ENCODE measurements around the gene TAF12.

TAF12 gene

GRCh38 chr1:28631713-28632112, 11.2 kb downstream of the TAF12 start:
- Histone ChIP-seq H3K36me3 (replicated peaks; ENCODE audit: low read depth, low read length) (no peaks in the 10 kb centered on the region), H3K4me2 (ENCODE audit: low read length) (no peak overlapping the region), H3K27me3 (ENCODE audit: low read depth, low read length) (no peaks in the 10 kb centered on the region), H3K4me1 (ENCODE audit: low read length) (peaks cover 9% of the 10 kb centered on the region), H4K20me1 (ENCODE audit: insufficient read depth, low read length) (no peaks in the 10 kb centered on the region), H3K79me2 (ENCODE audit: low read length) (no peaks in the 10 kb centered on the region), H3K9me3 (ENCODE audit: insufficient read depth, low read length) (no peaks in the 10 kb centered on the region), H3K4me3 (ENCODE audit: low read length) (no peak overlapping the region), H3K9ac (ENCODE audit: low read length) (no peak overlapping the region), H2AFZ (ENCODE audit: low read depth, low read length) (no peak overlapping the region), H3K27ac (ENCODE audit: low read length) (peak overlapping the region; percentile 57)
- TF ChIP-seq CTCF (IDR thresholded peaks at IDR 0.05; ENCODE audit: low read depth, low read length) (no peak), EZH2phosphoT487 (IDR thresholded peaks at IDR 0.05; ENCODE audit: low read depth) (no peak)

GRCh38 chr1:28613175-28613574, 29.7 kb downstream of the TAF12 start:
- H3K36me3 ChIP-seq (replicated peaks; ENCODE audit: low read depth, low read length) = no peaks in the 10 kb centered on the region
- no peak overlapping the region for H3K27ac ChIP-seq (ENCODE audit: low read length)
- H3K4me1 ChIP-seq (ENCODE audit: low read length) = no peaks in the 10 kb centered on the region
- H2AFZ ChIP-seq (ENCODE audit: low read depth, low read length) = no peak overlapping the region
- no peaks in the 10 kb centered on the region for H3K79me2 ChIP-seq (ENCODE audit: low read length)
- H3K4me2 ChIP-seq (ENCODE audit: low read length) = no peak overlapping the region
- H3K9me3 ChIP-seq (ENCODE audit: insufficient read depth, low read length) = no peaks in the 10 kb centered on the region
- no peaks in the 10 kb centered on the region for H4K20me1 ChIP-seq (ENCODE audit: insufficient read depth, low read length)
- no peak overlapping the region for H3K4me3 ChIP-seq (ENCODE audit: low read length)
- no peaks in the 10 kb centered on the region for H3K27me3 ChIP-seq (ENCODE audit: low read depth, low read length)
- H3K9ac ChIP-seq (ENCODE audit: low read length) = no peak overlapping the region
- no peak for TF ChIP-seq EZH2phosphoT487 (IDR thresholded peaks at IDR 0.05; ENCODE audit: low read depth)
- no peak for TF ChIP-seq CTCF (IDR thresholded peaks at IDR 0.05; ENCODE audit: low read depth, low read length)

GRCh38 chr1:28606771-28607170, 36.1 kb downstream of the TAF12 start:
- H3K4me2 ChIP-seq (ENCODE audit: low read length) = no peak overlapping the region
- H2AFZ ChIP-seq (ENCODE audit: low read depth, low read length) = no peak overlapping the region
- no peaks in the 10 kb centered on the region for H3K79me2 ChIP-seq (ENCODE audit: low read length)
- no peak overlapping the region for H3K27ac ChIP-seq (ENCODE audit: low read length)
- no peak overlapping the region for H3K9ac ChIP-seq (ENCODE audit: low read length)
- H3K36me3 ChIP-seq (replicated peaks; ENCODE audit: low read depth, low read length) = no peaks in the 10 kb centered on the region
- no peaks in the 10 kb centered on the region for H3K9me3 ChIP-seq (ENCODE audit: insufficient read depth, low read length)
- peaks cover 8% of the 10 kb centered on the region for H3K4me1 ChIP-seq (ENCODE audit: low read length)
- no peak for TF ChIP-seq CTCF (IDR thresholded peaks at IDR 0.05; ENCODE audit: low read depth, low read length)
- no peak for TF ChIP-seq EZH2phosphoT487 (IDR thresholded peaks at IDR 0.05; ENCODE audit: low read depth)
- H3K4me3 ChIP-seq (ENCODE audit: low read length) = no peak overlapping the region
- H3K27me3 ChIP-seq (ENCODE audit: low read depth, low read length) = no peaks in the 10 kb centered on the region
- no peaks in the 10 kb centered on the region for H4K20me1 ChIP-seq (ENCODE audit: insufficient read depth, low read length)

- Histone ChIP-seq H3K9me3 (ENCODE audit: insufficient read depth, low read length) (no peaks in the 10 kb centered on the region), H3K79me2 (ENCODE audit: low read length) (no peaks in the 10 kb centered on the region), H4K20me1 (ENCODE audit: insufficient read depth, low read length) (no peaks in the 10 kb centered on the region), H3K9ac (ENCODE audit: low read length) (no peak overlapping the region), H3K27me3 (ENCODE audit: low read depth, low read length) (no peaks in the 10 kb centered on the region), H3K4me1 (ENCODE audit: low read length) (peaks cover 12% of the 10 kb centered on the region), H2AFZ (ENCODE audit: low read depth, low read length) (no peak overlapping the region), H3K36me3 (replicated peaks; ENCODE audit: low read depth, low read length) (no peaks in the 10 kb centered on the region), H3K27ac (ENCODE audit: low read length) (no peak overlapping the region), H3K4me2 (ENCODE audit: low read length) (no peak overlapping the region), H3K4me3 (ENCODE audit: low read length) (no peak overlapping the region)
- TF ChIP-seq CTCF (IDR thresholded peaks at IDR 0.05; ENCODE audit: low read depth, low read length) (no peak), EZH2phosphoT487 (IDR thresholded peaks at IDR 0.05; ENCODE audit: low read depth) (no peak)
Observed at GRCh38 chr1:28604962-28605361, 37.9 kb downstream of the TAF12 start.

Data from OCI-LY3 (cell line).